HepG2 (cell line): Measurements from ENCODE around the gene BPIFB2. TPM values are rescaled to one million over a fixed set of nuclear protein-coding genes. Genes with fewer than 3 reads are reported as not detected.

ENCODE experiments used
- ATM ChIP-seq: fragments of 450-650 bp; IDR thresholded peaks from 2 replicates; pipeline ENCODE4 v1.7.1; 2017; ENCODE audit warnings: mild to moderate bottlenecking, borderline replicate concordance
- MAX ChIP-seq: IDR thresholded peaks from 2 replicates; pipeline ENCODE4 v1.6.1; 2012; ENCODE audit warnings: inconsistent platforms
- MAZ ChIP-seq, 2 experiments: sonication (generic) in 1 of 2; formaldehyde crosslinking in 1 of 2; IDR thresholded peaks; 2 replicates each; pipeline versions ENCODE4 v1.5.0 to v1.6.1; 2012 to 2020; ENCODE audit warnings: low read depth in 2 of 2, mild to moderate bottlenecking in 2 of 2, borderline replicate concordance in 1 of 2, improper control_type of control experiment in 1 of 2, low read length in 1 of 2, missing genetic modification reagents in 1 of 2, moderate library complexity in 1 of 2
- RARG ChIP-seq: sonication (generic); formaldehyde crosslinking; IDR thresholded peaks from 2 replicates; pipeline ENCODE4 v1.4.0; 2020; ENCODE audit warnings: low read depth, mild to moderate bottlenecking, missing genetic modification reagents
- SNAPC2 ChIP-seq: sonication (generic); formaldehyde crosslinking; IDR thresholded peaks from 2 replicates; pipeline ENCODE4 v1.8.1; 2022; ENCODE audit warnings: mild to moderate bottlenecking, missing genetic modification reagents
- ZFP1 ChIP-seq: IDR thresholded peaks from 2 replicates; pipeline ENCODE4 v1.6.1; 2016
- ZFP62 ChIP-seq: sonication (generic); formaldehyde crosslinking; IDR thresholded peaks from 2 replicates; pipeline ENCODE4 v1.4.0; 2020; ENCODE audit warnings: missing genetic modification reagents
- ZNF142 ChIP-seq: sonication (generic); formaldehyde crosslinking; IDR thresholded peaks from 2 replicates; pipeline ENCODE4 v1.4.0; 2020; ENCODE audit warnings: missing genetic modification reagents
- ZNF207 ChIP-seq: fragments of 450-650 bp; IDR thresholded peaks from 2 replicates; pipeline ENCODE4 v1.6.1; 2016; ENCODE audit warnings: antibody characterized with exemption, borderline replicate concordance
- ZNF430 ChIP-seq: sonication (generic); formaldehyde crosslinking; IDR thresholded peaks from 2 replicates; pipeline ENCODE4 v1.9.0; 2021; ENCODE audit warnings: mild to moderate bottlenecking, missing genetic modification reagents
- ZNF580 ChIP-seq: IDR thresholded peaks from 2 replicates; pipeline ENCODE4 v1.6.1; 2016; ENCODE audit warnings: low read depth, borderline replicate concordance
- ZNF816 ChIP-seq: sonication (generic); formaldehyde crosslinking; IDR thresholded peaks from 2 replicates; pipeline ENCODE4 v1.8.0; 2022; ENCODE audit warnings: missing genetic modification reagents, mild to moderate bottlenecking, borderline replicate concordance
- ZNF878 ChIP-seq: sonication (generic); formaldehyde crosslinking; IDR thresholded peaks from 2 replicates; pipeline ENCODE4 v1.8.1; 2023; ENCODE audit warnings: mild to moderate bottlenecking, missing genetic modification reagents, moderate library complexity
- polyA plus RNA-seq, 8 experiments: library from polyadenylated mRNA; depleted of rRNA in 3 of 8; stranded (reverse) in 7 of 8; unstranded in 1 of 8; fragments of >200 nt; fragmentation: Illumina TruSeq in 4 of 8; extraction: Trizol in 4 of 8; gene quantifications; 2 replicates each; pipeline versions ENCODE4 v1.2.1 to v1.2.3, GENCODE V29; 2011 to 2016; ENCODE audit warnings: low read depth in 4 of 8, missing spikeins in 1 of 8, mixed read lengths in 1 of 8; ENCODE audit not compliant: insufficient read depth in 1 of 8
- total RNA-seq, 5 experiments: library from RNA; depleted of rRNA; stranded (reverse); fragments of >200 nt; fragmentation: Illumina TruSeq; extraction: Trizol; gene quantifications; 2 replicates each; pipeline ENCODE4 v1.2.3, GENCODE V29; 2016; ENCODE audit warnings: low read depth in 1 of 5
- TF ChIP-seq, protein P1 (sequence below): sonication (generic); formaldehyde crosslinking; IDR thresholded peaks from 2 replicates; pipeline ENCODE4 v1.4.0; 2020; ENCODE audit warnings: mild to moderate bottlenecking, missing genetic modification reagents
- TF ChIP-seq, protein P2 (sequence below): sonication (generic); formaldehyde crosslinking; IDR thresholded peaks from 2 replicates; pipeline ENCODE4 v1.4.0; 2020; ENCODE audit warnings: missing genetic modification reagents

The BPIFB2 gene
- total and polyA plus RNA-seq, 2 of the 13 experiments (the other 11 are each of a cell fraction or from before 2014, with no cell fraction given), result 54.5 to 902 TPM

DNA sequence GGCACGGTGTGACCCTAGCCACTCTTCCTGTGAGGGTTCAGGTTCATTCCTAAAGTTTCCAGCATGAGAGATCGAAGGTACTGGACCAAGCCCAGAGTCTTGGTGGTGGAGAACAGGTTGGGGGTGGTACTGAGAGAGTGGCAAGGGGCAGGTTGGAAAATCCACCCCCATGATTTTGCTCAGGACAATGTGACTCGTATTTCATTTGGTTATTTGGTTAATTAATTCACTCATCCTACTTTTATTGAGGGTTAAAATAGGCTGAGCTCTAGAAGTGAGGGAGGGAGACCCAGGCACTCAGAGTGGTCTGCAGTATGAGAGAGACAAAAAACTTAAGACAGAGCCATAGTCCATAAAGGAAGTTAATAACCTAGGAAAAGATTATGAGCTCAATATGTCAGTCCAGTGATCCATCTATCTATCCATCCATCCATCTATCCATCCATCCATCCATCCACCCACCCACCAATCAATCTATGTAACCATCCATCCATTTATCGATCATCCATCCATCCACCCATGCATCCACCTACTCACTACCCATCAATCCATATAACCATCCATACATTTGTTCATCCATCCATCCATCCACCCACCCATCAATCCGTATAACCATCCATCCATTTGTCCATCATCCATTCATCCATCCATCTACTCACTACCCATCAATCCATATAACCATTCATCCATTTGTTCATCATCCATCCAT is 17.3 kb downstream of the BPIFB2 start (continued):
- no peak for TF ChIP-seq ZNF142 (CRISPR knock-in tag)
- peak; percentile 69; the same call in 1 of the 2 replicates for TF ChIP-seq ATM
- 0 out of 2 replicates have a peak, but pooled peaks have one; percentile 11 for TF ChIP-seq ZNF580
- TF ChIP-seq, protein P1, sequence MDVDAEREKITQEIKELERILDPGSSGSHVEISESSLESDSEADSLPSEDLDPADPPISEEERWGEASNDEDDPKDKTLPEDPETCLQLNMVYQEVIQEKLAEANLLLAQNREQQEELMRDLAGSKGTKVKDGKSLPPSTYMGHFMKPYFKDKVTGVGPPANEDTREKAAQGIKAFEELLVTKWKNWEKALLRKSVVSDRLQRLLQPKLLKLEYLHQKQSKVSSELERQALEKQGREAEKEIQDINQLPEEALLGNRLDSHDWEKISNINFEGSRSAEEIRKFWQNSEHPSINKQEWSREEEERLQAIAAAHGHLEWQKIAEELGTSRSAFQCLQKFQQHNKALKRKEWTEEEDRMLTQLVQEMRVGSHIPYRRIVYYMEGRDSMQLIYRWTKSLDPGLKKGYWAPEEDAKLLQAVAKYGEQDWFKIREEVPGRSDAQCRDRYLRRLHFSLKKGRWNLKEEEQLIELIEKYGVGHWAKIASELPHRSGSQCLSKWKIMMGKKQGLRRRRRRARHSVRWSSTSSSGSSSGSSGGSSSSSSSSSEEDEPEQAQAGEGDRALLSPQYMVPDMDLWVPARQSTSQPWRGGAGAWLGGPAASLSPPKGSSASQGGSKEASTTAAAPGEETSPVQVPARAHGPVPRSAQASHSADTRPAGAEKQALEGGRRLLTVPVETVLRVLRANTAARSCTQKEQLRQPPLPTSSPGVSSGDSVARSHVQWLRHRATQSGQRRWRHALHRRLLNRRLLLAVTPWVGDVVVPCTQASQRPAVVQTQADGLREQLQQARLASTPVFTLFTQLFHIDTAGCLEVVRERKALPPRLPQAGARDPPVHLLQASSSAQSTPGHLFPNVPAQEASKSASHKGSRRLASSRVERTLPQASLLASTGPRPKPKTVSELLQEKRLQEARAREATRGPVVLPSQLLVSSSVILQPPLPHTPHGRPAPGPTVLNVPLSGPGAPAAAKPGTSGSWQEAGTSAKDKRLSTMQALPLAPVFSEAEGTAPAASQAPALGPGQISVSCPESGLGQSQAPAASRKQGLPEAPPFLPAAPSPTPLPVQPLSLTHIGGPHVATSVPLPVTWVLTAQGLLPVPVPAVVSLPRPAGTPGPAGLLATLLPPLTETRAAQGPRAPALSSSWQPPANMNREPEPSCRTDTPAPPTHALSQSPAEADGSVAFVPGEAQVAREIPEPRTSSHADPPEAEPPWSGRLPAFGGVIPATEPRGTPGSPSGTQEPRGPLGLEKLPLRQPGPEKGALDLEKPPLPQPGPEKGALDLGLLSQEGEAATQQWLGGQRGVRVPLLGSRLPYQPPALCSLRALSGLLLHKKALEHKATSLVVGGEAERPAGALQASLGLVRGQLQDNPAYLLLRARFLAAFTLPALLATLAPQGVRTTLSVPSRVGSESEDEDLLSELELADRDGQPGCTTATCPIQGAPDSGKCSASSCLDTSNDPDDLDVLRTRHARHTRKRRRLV (CRISPR knock-in tag), result peak; percentile 30; the same call in 1 of the 2 replicates
- no peak for TF ChIP-seq ZFP1 (CRISPR knock-in tag)
- TF ChIP-seq MAZ (IDR thresholded peaks at IDR 0.05; ENCODE audit: borderline replicate concordance, low read depth, low read length), result no peak
- TF ChIP-seq MAZ (CRISPR knock-in tag; IDR thresholded peaks at IDR 0.05; ENCODE audit: low read depth), result no peak
- peak; percentile 89 for TF ChIP-seq SNAPC2 (CRISPR knock-in tag)
- no peak for TF ChIP-seq ZFP62
- TF ChIP-seq ZNF430 (CRISPR knock-in tag), result 0 out of 2 replicates have a peak, but pooled peaks have one; percentile 65
- TF ChIP-seq ZNF878, result no peak
- no peak for TF ChIP-seq ZNF207
- TF ChIP-seq, protein P2, sequence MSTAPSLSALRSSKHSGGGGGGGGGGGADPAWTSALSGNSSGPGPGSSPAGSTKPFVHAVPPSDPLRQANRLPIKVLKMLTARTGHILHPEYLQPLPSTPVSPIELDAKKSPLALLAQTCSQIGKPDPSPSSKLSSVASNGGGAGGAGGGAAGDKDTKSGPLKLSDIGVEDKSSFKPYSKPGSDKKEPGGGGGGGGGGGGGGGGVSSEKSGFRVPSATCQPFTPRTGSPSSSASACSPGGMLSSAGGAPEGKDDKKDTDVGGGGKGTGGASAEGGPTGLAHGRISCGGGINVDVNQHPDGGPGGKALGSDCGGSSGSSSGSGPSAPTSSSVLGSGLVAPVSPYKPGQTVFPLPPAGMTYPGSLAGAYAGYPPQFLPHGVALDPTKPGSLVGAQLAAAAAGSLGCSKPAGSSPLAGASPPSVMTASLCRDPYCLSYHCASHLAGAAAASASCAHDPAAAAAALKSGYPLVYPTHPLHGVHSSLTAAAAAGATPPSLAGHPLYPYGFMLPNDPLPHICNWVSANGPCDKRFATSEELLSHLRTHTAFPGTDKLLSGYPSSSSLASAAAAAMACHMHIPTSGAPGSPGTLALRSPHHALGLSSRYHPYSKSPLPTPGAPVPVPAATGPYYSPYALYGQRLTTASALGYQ, result 0 out of 2 replicates have a peak, but pooled peaks have one; percentile 20
- 0 out of 2 replicates have a peak, but pooled peaks have one; percentile 16 for TF ChIP-seq MAX
- no peak for TF ChIP-seq ZNF816
- TF ChIP-seq RARG (CRISPR knock-in tag), result no peak
